ENCODE data around the gene INSYN2A.

- TF ChIP-seq CTCF (conservative IDR thresholded peaks at IDR 0.05; ENCODE audit: low read depth, low read length): no peak
- no peak for TF ChIP-seq EZH2 (IDR thresholded peaks at IDR 0.05; ENCODE audit: borderline replicate concordance, low read depth, low read length, poor library complexity, severe bottlenecking)
These were observed 46.3 kb downstream of the INSYN2A start for GRCh38 chr10:127150136-127150535.
